Mammary epithelial cell (primary cell): ENCODE data around the gene CDH11.

Source experiments
- CTCF ChIP-seq, 2 donors: IDR thresholded peaks in 1 of 2; conservative IDR thresholded peaks in 1 of 2; 2 replicates each; pipeline ENCODE4 v1.5.1; 2011 to 2012; ENCODE audit warnings: inconsistent platforms in 2 of 2, low read length in 2 of 2, mild to moderate bottlenecking in 2 of 2, control low read depth in 1 of 2, low read depth in 1 of 2; ENCODE audit not compliant: insufficient read depth in 1 of 2; ENCODE audit errors: extremely low read depth in 1 of 2
- EZH2 ChIP-seq: IDR thresholded peaks from 2 replicates; pipeline ENCODE4 v1.6.1; 2012; ENCODE audit warnings: low read length, inconsistent platforms, borderline replicate concordance

GRCh38 chr16:65034915-65035314, 86.9 kb downstream of the CDH11 start:
- TF ChIP-seq CTCF (conservative IDR thresholded peaks at IDR 0.05 in 1 of 2, IDR thresholded peaks at IDR 0.05 in 1 of 2; ENCODE audit: extremely low read depth in 1 of 2, insufficient read depth in 1 of 2, low read depth in 1 of 2, low read length in 2 of 2), result no peak
- no peak for TF ChIP-seq EZH2
